CD4-positive, alpha-beta T cell treated with Interferon gamma for 1 hour (primary cell): ENCODE measurements around the gene CEP72.

ENCODE experiments used
- DNase-seq: peaks from one replicate; pipeline ENCODE4 v3.0.0-alpha.2; 2020

CEP72 gene

DNA sequence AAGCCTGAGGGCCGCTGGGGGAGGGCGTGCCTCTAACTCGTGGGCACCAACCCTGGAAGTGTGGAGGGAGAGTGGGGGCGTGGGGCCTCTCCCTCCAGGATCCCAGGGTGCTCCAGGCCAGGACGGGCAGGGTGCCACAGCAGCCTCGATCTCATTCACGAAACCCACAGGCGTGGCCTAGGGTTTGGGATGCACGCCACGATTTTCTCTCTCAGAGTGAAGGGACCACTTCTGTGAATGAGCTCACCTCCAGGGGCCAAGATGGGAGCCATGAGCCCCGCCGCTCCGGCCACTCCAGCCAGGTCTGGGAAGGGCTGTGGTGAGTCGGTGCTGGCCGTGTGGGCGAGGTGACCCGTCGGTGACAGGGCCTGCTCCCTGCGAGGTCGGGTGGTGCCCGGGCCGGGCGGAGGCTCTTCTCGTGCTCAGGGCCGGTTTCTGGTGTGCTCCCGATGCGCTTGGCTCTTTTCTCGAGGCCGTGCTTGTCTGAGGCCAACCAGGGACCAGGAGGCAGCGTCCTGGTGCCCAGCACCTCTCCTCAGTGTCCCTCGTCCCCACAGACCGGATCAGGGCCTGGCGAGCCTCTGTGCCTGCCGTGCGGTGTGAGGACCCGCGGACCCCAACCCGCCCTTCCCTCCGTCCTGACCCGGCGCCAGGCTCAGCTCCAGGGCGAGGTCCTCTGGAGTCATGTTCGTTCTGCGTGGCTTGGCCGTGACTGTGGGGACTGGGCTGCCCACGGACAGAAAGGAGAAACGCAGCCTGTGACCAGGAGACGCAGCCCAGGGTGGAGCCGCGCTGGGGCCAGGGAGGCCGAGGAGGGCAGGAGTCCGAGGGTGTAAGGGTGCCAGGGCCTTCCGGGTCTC, 50.0 kb downstream of the CEP72 start:
- no peak for DNase-seq

- DNase-seq, result no peak
These were observed 50.8 kb downstream of the CEP72 start for GRCh38 chr5:662751-663435.

- no peak for DNase-seq
These were observed 51.5 kb downstream of the CEP72 start for GRCh38 chr5:663436-664342.

DNA sequence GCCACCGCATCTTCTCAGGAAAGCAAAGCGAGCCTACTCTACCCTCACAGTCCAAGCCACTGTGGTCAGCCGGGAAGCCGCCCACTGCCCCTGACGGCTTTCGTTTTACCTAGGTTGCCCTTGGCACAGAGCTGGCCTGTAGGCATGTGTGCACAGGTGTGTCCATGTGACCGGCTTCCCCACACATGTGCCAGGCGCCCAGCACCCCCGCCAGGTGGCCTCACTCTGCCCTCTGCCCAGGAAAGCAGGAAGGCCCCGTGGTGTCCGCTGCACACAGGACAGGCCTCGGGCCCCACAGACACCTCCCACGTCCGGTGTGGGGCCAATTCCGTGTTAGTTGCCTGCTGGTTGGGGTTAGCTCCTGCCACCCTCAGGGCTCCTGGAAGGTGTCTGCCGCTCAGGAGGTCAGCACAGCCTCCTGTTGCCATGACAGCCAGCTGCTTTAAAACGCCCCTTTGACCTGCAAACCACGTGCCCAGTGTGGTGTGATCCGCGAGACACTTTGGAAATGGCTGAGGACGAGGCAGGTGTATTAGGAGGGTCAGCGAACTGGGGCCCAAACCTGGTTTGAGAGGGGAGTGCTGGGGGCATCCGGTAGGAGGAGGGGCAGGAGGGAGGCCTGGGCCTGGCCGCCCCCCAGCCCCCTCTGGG, 52.3 kb downstream of the CEP72 start:
- no peak for DNase-seq

GRCh38 chr5:664994-665360, 52.8 kb downstream of the CEP72 start:
- DNase-seq, result no peak

DNA sequence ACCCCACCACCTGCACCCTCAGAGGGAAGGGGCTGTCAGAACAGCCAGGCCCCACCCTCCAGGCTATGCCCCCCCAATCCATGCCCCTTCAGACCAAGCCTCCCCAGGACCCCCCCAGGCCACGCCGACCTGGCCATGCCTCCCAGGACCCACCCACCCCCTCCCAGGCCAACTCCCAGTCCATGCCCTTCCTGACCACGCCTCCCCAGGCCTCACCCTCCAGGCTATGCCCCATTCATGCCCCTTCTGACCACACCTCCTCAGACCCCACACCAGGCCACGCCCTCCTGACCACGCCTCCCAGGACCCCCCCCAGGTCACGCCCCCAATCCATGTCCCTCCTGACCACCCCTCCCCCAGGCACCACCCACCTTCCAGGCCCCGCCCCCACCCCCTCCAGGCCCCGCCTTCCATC, 53.4 kb downstream of the CEP72 start:
- DNase-seq, result no peak

- DNase-seq, result no peak
These were observed 54.0 kb downstream of the CEP72 start for GRCh38 chr5:665956-666711.

GRCh38 chr5:666816-667498, 54.8 kb downstream of the CEP72 start:
- no peak for DNase-seq

- no peak for DNase-seq
These were observed 56.3 kb downstream of the CEP72 start for GRCh38 chr5:668283-668995.

GRCh38 chr5:669111-669841, 57.1 kb downstream of the CEP72 start:
- no peak for DNase-seq

- DNase-seq, result no peak
These were observed 57.8 kb downstream of the CEP72 start for GRCh38 chr5:669842-670395.

DNA sequence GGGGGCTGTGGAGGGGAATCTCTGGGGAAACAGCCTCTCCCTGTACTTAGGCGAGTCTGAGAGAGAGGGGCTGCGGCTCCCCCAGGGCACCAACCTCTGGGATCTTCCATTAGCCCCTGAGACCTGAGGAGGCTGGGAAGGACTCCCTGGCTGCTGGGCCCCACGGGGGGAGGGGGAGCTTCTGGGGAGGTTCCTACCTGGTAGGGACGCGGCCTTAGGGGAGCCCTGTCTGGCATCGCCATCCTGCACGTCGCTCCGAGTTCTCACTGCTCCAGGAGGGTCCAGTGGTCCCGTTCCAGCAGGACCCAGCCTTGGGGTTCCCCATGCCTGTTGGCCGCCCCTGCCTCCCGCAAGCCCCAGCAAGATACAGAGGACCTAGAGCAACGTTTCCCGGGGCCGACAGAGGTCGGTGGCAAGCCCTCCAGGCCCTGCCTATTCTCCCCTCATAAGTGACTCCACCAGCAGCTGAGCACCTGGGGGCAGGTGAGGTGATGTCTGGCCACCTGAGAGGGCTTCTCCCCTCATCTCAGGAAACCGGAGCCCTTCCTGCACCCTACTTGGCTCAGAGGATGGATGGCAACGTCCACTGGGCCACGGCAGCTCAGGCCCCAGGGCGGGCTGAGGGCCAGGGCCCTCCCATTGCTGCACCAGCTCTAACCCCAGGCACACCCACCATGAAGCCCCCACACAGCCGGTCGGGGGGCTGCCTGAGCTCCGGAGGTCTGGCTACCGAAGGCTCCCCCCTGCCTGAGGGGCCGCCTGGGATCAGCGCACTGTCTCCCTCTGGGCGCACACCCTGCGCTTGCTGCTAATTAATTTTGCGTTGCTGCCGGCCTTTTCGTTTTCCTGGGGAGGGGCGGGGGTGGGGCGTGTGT, 58.5 kb downstream of the CEP72 start:
- no peak for DNase-seq

DNA sequence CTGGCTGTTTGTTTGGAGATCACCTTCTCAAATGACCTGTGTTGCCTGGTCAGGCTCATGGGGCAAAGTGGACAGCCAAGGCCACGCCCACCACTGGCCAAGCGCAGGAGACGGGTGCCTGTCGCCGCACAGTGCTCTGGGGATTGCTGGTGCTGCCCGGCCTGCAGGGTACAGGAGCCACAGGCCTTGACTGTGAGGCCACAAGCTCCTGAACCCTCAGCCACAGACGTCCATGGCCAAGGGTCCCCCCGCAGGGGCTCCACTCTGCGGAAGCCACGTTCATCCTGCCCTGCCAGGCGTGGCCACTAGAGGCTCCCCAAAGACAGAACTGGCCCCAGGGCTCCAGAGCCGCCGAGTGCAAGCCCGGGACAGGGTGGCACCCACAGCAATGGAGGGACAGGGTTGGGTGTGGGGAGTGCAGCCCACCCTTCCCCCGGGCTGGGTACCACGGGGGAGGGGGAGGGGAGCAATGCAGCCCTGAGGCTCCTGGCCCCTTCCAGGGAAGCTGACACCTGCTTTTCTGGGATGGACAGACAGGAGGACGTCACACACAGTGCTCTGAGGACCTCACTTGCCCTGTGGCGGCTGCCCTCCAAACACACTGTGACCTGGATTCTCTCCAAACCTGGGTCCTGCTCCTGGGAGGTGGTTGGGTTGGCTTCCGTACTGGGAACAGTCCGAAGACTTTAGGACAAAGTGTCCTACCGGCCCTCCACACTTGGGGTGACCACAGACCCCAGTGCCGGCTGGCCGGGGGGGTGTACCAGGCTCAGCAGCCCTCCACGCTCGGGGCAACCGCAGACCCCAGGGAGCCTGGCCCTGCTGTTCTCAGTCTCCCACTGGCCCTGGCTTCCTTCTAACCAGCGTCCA, 59.6 kb downstream of the CEP72 start:
- peak; percentile 65 for DNase-seq

- peak; percentile 83 for DNase-seq
These were observed 60.4 kb downstream of the CEP72 start for GRCh38 chr5:672329-673160.

- DNase-seq, result no peak
These were observed 61.2 kb downstream of the CEP72 start for GRCh38 chr5:673161-673830.
